CD1c-positive myeloid dendritic cell (primary cell): ENCODE results near the gene NKAPL.

Source experiments
- DNase-seq: peaks from one replicate; pipeline ENCODE4 v3.0.0-alpha.2; 2016; ENCODE audit errors: extremely low spot score

The NKAPL gene

DNA sequence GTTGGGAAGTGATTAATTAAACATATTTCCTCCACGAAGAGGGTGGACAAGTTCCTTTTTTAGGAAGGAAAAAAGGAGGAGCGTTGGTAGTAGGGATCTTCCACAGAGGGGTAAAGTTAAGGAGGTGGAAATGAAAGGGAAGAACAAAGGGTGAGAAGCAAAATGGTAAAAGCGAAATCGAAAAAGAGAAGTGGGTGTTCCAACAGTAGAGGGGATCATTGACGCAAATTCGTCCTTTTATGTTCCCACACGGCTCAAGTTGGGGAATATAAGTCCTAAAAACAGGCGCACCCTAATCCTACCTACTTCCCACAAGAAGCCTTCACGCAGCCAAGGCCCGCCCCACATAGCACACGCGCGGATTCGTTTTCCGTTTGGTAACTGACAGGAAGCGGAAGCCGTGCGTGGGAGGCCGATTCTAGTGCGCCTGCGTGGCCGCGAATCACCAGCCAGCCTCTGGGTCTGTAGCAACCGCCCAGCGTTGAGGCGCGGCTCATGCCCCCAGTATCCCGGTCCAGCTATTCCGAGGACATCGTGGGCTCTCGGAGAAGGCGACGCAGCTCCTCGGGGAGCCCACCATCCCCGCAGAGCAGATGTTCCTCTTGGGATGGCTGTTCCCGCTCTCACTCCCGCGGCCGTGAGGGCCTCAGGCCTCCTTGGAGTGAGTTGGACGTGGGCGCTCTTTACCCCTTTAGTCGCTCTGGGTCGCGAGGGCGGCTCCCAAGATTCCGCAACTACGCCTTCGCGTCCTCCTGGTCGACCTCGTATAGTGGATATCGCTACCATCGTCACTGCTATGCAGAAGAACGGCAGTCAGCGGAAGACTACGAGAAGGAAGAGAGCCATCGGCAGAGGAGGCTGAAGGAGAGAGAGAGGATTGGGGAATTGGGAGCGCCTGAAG lies at the start of gene NKAPL:
NKAPL (plus strand) TSS at position 421 of the 901 bp plus-strand sequence; CDS start at position 496, 75 bp downstream.
- peak; percentile 90 for DNase-seq

GRCh38 chr6:28209753-28210535 lies 49.2 kb upstream of the NKAPL start:
- DNase-seq = no peak

DNA sequence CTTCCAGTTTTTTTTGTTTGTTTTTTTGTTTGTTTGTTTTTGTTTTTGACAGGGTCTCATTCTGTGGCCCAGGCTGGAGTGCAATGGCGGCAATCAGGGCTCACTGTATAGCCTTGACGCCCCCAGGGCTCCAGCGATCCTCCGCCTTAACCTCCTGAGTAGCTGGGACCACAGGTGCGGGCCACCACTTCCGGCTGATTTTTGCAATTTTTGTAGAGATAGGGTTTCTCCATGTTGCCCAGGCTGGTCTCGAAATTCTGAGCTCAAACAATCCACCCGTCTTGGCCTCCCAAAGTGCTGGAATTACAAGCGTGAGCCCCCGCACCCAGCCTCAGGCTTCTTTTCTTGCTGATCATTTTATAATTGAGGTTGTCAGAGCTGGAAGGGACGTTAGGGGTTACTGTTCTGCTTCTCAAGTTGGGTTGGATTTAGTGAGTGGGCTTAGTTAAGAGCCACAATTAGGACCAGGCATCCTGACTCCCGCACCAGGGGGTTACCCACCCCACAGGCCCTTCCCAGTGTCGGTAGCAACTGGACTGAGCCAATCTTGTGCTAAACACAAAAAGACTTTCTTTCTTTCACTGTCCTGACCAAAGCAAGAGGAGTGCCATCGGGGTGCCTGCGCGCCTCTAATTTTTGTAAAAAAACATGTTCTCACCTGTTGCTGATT lies 47.1 kb upstream of the NKAPL start:
- DNase-seq = no peak

GRCh38 chr6:28212510-28213212 lies 46.4 kb upstream of the NKAPL start:
- peak; percentile 16 for DNase-seq

DNA sequence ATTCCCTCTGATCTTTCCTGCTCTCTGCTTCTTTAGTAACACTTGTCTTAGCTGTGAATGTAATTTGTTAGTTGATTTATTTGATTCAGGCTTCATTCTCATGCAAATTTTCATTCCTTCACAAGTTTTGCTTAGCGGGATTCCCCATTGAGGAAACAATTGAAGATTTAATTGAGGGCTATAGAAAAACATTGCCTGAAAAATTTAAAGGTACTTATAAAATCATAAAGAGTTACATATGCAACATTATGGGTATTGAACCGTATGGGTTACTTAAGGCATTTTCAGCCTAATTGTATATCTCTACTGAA lies 45.9 kb upstream of the NKAPL start:
- no peak for DNase-seq

DNA sequence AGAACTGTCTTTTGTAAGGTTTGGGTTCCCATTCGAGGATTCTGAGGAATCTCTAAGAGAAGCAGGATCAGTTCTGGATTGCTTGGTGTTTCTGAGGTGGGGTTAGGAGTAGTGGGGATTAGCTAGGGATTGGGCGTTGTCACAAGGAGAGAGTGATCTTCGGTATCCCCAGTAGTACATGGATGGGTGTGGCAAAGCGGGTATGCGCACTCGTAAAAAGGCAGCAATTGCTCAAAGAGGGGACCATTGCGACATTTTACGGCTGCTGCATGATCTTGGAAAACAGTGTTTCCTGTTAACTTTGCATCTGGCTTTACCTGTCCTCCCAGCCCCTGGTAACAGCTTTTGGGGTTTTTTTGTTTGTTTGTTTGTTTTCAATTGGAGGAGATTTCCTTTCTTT lies 43.7 kb upstream of the NKAPL start:
- no peak for DNase-seq

GRCh38 chr6:28217890-28218289 lies 41.2 kb upstream of the NKAPL start:
- no peak for DNase-seq

- peak; percentile 57 for DNase-seq
Measured at GRCh38 chr6:28218312-28219248, 40.5 kb upstream of the NKAPL start.

DNA sequence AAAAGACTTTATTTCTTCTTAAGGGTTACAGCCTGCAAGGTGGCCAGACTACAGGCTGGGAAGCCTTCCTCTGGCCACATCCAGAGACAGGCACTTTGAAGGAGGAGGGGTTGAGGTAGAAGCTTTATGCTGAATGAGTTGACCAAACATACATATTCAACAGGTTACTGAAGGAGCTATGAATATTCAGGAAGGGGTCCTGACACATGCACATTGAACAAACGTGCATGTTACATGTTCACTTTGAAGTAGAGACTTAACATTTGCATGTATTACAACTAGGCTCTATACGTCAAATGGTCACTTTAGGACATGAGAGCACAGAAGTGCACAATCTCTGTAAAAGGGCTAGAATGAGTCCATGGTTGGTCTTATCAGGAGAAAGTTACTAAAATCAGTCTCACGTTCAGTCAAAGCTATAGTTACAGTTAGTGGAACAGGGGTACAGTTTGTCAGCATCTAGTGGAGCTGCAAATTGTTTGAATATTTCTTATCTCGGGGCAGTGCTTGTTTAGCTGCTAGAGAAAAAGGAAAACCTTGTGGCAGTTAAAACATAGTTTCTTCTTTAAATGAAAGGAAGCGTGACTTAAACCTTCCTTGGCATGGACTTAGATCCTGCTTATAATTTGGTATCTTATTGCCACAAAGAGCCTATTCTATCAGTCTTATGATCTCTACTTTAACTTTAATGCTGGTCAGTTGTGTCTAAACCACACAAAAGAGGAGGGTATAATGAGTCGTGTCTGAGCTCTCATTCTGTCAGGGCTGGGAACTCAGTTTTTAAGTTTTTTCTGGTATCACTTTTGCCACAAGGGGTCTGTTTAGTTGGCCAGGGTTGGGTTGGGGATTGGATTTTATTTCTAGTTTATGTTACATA lies 38.6 kb upstream of the NKAPL start:
- no peak for DNase-seq

DNA sequence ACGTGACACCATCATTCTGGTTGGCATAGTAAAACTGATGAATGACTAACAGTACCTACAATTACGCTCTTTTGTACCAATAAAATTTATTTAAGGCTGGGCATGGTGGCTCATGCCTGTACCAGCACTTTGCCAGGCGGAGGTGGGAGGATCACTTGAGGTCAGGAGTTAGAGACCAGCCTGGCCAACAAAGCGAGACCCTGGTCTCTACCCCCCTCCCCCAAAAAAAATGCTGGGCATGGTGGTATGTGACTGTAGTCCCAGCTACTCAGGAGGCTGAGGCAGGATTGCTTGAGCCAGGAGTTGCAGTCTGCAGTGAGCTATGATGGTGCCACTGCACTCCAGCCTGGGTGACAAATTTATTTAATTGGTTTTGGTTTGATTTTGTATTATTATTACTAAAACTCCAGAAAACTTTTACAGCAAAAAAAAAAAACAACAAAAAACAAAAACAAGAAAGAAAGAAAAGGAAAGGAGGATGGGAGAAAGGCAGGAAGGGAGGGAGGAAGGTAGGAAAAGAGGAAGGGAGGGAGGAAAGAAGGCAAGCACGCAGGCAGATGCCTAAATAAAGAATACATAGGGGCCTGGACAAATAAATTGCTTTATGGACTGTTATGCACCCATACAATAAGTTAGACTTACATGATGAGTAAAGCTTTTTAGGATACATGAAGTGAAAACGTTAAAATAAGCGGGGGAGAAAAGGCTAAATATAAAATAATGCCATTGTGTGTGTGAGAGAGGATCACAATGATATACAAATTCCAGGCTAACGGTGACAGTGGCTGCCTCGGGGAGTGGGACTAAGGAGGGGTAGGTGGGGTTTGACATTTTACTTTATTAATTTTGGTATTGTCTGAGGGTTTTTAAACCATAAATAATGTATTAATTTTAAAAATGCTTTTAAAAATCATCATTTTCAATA lies 34.7 kb upstream of the NKAPL start:
- no peak for DNase-seq

- DNase-seq = peak; percentile 85
Measured at GRCh38 chr6:28225056-28225834, 33.9 kb upstream of the NKAPL start, which contains the start of gene ZSCAN9. Gene ZSCAN9 (plus strand): TSS chr6:28225275. CDS start chr6:28227085, 1,810 bp downstream.

DNA sequence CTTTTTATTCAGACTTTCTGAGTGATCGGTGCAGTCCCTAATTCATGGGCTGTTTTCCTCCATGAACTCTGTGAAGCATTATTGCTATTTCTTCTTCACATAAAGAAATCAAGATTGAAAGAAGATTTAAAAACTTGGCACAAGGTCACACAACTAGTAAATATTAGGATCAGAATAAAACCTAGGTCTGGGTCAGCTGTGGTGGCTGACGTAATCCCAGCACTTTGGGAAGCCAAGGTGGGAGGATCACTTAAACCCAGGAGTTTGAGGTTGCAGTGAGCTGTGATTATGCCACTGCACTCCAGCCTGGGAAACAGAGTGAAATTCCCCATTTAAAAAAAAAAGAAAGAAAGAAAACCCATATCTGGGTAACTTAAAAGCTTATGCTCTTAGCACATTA lies 32.6 kb upstream of the NKAPL start:
- no peak for DNase-seq

GRCh38 chr6:28232785-28233184 lies 26.3 kb upstream of the NKAPL start:
- DNase-seq = no peak

DNA sequence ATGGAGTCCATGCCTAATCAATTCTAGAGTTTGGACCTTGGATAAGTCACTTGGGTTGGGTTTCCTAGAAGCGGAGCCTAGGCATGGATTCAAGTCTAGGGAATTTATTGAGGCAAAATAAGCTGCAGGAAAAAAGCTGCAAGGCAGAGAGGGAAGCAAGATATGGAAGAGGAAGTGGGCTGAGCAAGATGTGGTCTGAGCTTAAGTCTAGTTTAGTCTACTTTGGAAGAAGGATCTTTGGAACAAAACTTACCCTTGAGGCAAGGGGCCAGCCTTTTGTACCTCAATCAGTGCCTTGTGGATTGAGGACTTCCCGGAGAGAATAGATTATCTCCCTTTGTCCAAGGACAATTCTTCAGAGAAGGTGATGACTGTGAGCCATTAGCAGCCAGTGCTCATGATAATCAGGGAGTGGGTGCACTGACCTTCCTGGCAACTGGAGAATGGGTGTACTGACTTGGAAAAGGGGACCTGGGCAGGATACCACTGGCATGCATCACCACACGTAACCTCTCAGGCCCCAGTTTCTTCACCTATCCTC lies 23.1 kb upstream of the NKAPL start:
- peak; percentile 22 for DNase-seq

DNA sequence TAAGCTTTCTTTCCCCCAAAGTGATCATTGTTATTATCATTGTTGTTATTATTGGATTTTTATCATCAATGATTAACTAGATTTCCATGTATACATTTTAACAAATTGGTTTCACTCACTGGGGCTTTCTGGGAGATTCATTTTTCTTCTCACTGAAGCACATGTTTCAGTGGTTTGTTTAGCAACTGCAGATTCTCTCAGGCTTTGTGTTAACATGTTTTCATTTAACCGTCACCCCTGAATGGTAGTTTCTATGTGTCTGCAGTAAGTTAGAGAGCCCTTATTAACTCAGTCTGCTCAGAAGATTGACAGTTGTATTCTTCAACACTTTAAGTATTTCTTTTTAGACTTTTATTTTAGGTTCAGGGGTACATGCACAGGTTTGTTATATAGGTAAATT lies 19.5 kb upstream of the NKAPL start:
- DNase-seq = no peak

GRCh38 chr6:28240471-28240870 lies 18.6 kb upstream of the NKAPL start:
- no peak for DNase-seq

DNA sequence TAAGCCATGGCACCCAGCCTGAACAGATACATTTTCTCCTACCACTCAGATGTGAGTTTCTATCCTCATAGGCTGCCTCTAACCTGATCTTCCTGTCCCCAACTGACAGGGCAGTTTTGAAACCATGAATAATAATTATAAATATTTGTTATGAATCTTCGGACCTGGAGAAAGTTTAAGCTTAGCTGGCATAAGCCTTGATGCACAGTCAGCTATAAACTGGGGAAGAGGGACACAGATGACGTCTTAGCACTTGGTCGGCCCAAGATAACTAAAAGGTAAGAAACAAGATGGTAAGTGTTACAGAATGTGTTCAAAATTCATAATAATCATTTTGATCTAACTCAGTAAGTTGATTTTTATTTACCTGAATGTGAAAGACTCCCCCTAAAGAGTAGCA lies 15.2 kb upstream of the NKAPL start:
- DNase-seq = no peak
